ENCODE data around the gene EGFL6.

Gene EGFL6, protein sequence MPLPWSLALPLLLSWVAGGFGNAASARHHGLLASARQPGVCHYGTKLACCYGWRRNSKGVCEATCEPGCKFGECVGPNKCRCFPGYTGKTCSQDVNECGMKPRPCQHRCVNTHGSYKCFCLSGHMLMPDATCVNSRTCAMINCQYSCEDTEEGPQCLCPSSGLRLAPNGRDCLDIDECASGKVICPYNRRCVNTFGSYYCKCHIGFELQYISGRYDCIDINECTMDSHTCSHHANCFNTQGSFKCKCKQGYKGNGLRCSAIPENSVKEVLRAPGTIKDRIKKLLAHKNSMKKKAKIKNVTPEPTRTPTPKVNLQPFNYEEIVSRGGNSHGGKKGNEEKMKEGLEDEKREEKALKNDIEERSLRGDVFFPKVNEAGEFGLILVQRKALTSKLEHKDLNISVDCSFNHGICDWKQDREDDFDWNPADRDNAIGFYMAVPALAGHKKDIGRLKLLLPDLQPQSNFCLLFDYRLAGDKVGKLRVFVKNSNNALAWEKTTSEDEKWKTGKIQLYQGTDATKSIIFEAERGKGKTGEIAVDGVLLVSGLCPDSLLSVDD

DNA sequence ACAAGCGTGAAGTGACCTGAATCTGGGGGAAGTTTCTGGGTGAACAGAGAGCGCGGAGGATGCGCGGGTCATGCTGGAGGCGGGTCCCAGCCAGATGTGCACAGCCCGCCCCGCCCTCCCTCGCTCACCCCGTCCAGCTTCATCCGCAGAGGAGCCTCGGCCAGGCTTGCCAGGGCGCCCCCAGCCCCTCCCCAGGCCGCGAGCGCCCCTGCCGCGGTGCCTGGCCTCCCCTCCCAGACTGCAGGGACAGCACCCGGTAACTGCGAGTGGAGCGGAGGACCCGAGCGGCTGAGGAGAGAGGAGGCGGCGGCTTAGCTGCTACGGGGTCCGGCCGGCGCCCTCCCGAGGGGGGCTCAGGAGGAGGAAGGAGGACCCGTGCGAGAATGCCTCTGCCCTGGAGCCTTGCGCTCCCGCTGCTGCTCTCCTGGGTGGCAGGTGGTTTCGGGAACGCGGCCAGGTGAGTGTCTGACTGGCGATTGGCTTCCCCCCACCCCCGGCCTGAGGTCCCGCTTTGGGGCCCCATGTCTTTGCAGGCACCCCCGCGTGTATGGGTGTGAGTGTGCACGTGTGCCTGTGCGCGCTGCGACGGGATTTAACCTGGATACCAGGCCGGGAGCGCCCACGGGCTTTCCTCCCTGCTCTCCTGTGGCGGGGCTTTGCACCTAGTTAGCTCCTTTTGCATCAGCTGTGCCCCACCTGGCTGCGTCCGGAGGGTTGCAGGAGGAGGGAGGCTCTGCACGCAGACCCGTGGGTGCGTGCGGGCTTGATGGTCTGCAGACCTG is at the start of gene EGFL6:
Gene EGFL6, plus strand, starts transcription at position 123 of the 782 bp plus-strand sequence. Its CDS starts 261 bp downstream, at position 384.
- DNase-seq = peak; percentile 8
- no peak for ATAC-seq

DNA sequence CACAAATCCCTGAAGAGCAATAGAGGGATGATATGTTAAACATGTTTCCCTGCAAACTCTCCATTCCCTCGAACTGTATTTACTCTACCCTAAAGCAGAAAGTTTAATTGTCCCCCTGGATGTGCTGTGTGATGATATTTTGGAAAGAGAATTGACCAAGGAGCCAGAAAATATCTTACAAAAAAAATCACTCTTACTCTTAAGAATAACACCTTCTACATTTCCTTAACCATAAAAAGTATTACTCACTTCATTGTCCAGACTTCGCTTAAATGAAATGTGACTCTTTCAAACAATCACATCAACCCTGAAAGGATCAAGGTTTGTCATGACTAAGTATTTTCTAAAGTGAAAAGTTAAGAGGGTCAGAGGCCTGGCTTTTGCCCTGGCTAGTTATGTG is 49.0 kb upstream of the EGFL6 start:
- ATAC-seq (no peak), DNase-seq (no peak)

DNA sequence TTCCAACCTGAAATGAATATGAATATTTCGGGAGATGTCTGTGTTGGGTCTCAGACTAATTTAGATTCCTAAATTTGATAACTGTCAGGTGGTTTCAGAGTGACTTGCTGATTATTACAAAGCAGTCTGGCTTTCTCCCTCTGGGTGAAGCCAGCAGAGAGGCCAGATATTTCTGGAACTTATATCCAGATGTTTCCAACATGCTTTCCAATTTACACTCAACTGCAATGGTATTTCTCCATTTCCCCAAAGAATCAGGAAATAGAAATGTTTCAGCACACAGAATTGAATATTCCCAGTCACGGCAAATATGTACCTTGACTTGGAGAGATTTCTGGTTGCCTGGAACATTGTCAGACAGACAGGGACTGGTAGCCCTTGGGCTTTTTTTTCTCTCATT is 48.5 kb upstream of the EGFL6 start:
- ATAC-seq (no peak), DNase-seq (no peak)

DNA sequence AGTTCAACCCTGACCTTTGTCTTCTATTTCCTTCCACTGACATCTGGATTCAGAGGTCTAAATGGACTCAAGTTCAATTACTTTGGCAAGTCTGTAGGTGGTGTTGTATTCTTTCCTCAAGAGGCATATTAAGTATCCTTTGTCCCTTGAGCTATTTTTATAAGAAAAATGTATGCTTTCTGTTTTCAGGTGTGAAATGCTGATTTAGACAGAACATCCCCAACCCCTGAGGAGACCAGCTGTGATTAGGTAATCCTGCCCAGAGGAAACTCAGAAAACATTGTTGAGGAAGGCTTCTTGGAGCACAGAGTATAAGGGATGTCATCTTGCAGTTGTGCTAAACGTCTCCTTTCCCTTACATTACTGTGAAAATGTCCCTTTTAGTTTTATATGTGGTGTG is 46.6 kb upstream of the EGFL6 start:
- ATAC-seq = no peak

DNA sequence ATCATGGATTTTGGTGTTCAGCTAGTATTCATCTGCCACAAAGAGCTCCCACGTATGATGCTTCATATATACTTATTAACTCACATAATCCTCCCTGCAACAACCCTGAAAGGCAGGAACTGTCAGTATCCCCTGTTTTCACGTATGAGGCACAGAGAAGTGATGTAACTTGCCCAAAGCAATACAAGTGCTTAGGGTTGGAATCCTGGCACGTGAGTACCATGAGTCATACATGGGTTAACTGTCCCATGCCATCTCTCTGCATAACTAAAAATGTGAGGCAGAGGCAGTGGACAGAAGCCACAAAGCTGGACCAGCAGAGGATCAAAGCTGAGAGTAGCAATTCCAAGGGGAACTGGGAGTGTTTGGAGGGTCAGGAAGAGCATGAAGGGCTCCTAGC is 35.7 kb upstream of the EGFL6 start:
- ATAC-seq (no peak), DNase-seq (no peak)

More for the DNA sequence above, 46.6 kb upstream of the EGFL6 start:
- no peak for DNase-seq

DNA sequence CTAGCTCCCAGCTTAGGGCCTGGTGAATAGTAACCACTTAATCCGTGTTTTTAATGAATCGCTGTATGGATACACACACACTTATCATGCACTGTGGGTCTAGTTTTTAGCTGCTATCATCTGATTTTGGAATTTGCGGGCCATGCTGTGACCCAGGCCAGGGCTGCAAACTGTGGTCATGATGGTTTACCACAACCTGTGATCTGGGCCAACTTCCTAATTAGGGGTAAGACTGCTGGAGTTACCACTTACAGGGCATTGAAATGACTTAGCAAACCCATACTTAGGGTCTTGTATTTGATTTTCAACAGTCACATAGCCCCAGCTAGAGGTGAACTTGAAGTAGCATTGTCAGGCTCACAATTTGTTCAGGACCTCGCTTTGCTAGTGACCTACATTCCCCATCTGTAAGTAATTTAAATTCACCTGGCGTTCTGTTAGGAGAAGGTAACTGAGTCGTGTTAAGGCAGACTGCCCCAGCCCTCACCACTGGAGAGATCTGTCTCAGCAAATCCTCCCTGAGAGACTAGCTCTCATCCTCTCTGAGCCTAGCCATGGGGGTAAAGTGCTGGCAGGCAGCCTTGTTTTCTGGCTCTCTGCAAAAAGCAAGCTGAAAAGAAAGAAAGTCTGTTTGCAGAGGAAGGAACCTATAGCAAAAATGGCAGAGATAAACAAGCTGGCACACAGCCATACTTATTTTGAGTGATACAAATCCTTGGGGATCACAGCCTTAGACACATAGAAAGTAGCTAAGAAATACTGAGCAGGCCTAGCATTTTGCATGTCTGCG is 33.8 kb upstream of the EGFL6 start:
- DNase-seq (no peak), ATAC-seq (no peak)

DNA sequence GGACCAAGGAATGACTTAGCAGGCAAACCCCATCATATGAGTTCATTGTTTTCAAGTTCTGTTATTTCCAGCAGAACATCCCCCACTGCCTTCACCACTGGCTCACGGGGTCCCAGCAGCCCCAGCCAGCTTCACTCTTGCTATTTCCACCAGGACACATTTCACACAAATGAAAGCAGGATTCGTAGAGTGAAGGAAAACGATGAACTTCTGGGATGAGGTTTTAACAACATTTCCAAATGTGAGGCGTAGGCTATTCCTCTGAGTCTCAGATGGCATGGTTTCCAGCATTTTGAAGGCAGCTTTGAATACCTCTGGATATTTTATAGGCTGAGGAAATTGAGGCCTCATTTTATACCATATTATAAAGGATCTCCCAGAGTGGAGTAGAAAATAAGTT is 32.9 kb upstream of the EGFL6 start:
- no peak for ATAC-seq
- DNase-seq = no peak

DNA sequence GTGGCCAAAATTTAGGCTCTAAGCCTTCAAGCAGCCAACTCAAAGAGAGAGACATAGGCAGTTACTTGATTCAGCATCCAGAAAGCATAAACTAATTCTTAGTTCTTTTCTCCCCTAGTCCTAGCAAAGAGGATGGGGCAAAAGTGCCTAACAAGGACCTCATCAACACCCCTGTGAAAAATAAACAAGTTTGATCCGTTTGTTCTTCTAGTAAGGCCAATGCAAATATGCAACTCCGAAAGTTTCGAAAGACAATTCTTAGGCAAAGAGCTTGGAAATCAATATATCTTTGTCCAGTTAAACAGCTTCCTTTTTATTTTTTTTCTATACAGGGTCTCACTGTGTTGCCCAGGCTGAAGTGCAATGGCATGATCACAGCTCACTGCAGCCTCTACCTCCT is 31.0 kb upstream of the EGFL6 start:
- DNase-seq = no peak
- ATAC-seq = no peak

DNA sequence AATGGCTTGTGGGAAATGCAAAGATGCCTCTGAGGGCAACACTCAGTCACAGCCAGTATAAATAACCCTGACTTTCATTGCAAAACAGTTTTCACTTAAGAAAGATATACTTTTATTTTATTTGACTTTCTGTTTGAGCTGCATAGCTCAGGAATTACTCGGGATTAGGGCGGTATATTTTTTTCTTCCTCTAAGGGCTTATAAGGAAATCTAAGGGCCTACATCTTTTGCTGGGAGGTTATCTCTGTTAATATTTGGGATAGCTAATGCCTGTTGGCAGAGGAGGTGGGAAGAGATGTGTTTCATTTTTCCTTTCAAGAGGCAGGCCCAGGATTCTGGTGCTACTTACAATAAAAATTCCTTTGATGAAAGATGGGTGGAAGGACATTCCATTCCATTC is 28.8 kb upstream of the EGFL6 start:
- DNase-seq = no peak
- no peak for ATAC-seq

DNA sequence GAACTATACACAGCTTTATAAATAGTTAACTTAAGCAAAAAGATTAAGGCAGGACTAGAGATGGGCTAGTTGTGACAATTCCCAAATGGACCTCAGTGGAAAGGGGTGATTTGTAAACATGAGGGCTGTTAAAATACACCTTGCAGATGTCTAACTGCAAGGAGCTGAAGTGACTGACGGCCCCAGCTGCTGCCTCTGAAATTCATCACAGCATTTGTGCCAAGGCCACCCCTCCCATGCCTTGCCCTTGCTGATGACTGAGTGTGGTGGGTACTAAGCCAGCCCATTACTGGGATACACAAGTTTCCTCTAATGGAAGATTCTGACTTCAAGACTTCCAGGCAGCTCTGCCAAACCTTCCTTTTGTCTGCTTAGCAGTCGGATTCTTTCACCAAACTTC is 23.7 kb upstream of the EGFL6 start:
- ATAC-seq = no peak

DNA sequence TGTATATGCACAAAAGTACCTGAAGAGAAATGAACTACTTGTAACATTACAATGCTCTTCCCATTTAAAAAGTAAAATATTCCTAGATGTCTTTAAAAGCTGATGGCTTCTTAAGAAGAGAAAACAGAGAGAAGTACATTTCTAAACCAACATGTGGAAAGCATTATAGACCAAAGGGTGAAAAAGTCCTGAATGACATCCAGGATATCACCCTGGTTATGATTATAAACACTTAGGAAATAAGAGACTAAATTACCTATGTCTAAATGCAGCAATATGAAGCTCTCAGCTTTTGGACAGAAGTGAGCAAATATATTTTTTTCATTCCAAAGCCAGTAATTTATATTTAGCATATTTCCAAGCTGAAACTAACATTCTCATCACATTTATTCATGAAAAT is 21.7 kb upstream of the EGFL6 start:
- DNase-seq = no peak
- ATAC-seq = no peak

More for the DNA sequence above, 23.7 kb upstream of the EGFL6 start:
- no peak for DNase-seq

DNA sequence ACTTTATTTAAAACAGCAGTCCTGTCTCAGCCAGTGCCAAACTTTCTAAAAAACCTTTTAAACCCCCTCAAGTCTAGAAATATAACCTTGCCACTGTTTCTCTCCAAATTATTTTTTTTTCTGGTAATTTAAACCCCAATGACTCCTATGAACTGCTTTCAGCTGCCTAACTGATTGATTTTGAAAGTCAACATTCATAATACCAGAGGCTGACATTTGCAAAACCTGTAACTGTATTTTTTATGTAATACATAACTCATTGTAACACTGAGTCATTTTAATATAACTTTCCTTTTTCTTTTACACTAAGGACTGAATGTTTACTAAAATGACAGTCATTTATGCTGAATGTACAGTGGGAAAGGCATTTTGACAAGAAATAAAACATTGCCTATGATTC is 19.1 kb upstream of the EGFL6 start:
- no peak for DNase-seq

DNA sequence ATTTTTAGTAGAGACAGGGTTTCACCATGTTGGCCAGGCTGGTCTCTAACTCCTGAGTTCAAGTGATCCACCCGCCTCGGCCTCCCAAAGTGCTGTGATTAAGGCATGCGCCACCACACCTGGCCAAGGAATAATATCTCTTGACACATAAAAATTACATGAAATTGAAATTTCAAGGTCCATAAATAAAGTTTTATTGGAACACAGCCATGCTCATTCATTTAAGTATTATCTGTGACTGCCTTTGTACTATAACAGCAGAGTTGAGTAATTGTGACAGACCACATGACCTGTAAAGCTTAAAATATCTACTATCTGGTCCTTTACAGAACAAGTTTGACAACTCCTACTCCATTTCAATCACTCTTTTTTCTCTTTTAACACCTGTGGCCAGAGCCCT is 17.8 kb upstream of the EGFL6 start:
- DNase-seq = no peak
- no peak for ATAC-seq

More for the DNA sequence above, 19.1 kb upstream of the EGFL6 start:
- ATAC-seq = no peak

DNA sequence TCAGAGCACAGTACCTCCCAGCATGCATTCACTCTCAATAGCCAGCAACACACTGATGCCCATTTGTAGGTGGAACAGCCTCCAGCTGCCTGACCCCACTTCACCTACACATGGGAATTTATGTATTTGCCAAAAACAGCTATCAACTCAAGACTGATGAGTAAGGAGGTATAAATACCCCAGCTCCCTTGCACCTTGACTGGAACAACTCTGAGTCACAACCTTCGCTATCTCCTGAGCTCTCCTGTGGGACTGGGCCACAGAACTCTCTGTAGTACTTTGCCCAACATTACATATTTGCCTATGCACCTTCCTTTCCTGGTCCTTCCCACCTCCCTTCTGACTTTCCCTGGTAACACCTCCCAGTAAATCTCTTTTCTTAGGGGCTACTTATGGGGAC is 16.5 kb upstream of the EGFL6 start:
- no peak for ATAC-seq
- no peak for DNase-seq

DNA sequence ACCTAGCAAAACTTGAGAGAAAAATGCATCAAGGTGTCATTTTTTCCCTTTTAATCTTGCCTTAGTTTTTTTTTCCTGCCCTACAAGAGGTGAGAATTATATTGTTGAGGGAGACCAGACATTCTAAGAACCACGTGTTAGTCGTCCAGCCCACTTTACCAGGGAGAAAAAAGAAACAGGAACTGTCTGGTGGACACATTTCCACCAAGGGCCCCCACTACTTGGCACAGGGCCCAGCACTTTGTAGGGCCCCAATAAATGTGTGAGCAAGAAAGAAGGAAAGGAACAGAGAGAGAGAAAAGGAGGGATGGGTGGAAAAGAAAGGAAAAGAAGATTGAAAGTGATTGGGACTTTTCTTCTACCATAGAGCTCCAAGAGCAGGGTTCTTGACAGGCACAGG is 3.9 kb upstream of the EGFL6 start:
- DNase-seq (no peak), ATAC-seq (no peak)

DNA sequence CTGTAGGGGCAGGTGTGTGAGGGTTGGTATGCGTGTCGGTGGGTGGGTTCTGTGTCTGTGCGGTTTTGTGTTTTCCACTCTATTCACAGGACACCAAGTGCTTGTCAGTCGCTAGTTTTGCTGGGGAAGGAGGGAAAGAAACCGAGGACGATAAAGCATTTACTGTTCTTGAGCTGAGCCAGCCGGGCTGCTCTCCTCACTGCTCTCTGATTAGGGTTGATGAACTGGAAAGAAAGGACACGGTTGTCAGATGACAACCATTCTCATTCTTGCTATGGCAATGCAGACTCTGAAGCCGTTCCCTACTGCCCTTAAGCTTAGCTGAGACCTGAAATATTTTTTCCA is 832 bp downstream of the EGFL6 start:
- ATAC-seq = no peak
- DNase-seq = no peak

DNA sequence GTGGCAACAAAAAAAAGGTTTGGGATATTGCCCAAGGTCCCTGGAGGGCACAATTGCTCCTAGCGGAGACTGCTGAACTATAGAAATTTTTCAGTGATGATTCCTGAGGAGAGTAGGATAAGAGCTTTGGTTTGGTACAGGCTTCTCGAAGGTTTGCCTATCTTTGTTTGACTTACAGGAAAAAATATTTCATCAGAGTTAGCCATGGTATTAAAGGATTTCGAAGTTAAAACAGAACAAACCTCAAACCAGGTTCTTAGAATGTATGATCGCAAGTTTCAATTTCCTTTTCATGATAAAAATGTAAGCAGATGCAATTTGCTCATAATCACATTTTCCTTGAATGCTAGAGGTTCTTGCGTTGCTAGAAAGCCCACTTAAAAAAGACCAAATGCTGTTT is 1.7 kb downstream of the EGFL6 start:
- no peak for DNase-seq
- ATAC-seq = no peak

DNA sequence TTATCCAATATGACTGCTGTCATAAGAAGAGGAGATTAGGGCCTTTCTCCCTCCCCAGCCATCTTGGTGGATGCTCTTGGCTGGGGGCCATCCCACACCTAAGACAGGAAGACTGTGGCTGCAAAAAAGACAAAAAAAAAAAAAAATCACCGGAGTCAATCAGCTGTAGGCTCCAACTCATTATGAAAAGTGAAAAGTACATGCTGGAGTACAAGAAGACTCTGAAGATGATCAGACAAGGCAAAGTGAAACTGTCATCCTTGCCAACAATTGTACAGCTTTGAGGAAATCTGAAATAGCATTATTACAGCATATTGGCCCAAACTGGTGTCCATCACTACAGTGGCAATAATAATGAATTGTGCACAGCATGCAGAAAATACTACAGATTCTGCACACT is 5.2 kb downstream of the EGFL6 start:
- DNase-seq (no peak), ATAC-seq (no peak)

DNA sequence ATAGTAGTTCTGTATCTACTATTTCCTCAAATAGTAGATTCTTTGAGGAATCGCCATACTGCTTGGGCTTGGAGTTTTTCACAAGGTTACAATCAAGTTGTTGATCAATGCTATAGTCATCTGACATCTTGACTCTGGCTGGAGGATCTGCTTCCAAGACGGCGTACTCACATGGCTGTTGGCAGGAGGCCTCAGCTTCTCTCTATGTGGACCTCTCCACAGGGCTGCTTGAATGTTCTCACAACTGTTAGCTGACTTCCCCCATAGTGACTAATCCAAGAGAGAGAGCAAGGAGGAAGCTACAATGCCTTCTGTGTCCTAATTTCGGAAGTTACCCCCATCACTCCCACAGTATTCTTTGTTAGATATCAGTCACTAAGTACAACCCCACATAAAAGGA is 10.3 kb downstream of the EGFL6 start:
- DNase-seq (no peak), ATAC-seq (no peak)

DNA sequence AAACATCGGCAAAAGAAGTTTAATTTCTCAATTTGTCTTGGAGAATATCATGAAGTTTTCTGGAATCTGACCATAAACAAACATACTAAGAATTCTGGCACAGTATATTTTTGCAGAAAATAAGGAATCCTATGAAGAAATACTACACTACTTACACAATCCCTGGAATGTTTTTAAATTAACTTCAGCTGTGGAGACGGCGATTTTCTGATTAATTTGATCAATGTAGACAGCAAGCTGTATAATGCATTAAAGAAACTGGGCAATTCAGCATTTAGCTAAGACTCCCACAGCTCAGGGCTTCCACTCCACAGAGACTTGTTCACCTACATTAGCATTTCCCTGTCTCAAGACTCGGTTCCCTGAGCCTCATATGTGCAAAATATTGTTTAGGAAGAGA is 12.2 kb downstream of the EGFL6 start:
- DNase-seq = no peak
- ATAC-seq = no peak

DNA sequence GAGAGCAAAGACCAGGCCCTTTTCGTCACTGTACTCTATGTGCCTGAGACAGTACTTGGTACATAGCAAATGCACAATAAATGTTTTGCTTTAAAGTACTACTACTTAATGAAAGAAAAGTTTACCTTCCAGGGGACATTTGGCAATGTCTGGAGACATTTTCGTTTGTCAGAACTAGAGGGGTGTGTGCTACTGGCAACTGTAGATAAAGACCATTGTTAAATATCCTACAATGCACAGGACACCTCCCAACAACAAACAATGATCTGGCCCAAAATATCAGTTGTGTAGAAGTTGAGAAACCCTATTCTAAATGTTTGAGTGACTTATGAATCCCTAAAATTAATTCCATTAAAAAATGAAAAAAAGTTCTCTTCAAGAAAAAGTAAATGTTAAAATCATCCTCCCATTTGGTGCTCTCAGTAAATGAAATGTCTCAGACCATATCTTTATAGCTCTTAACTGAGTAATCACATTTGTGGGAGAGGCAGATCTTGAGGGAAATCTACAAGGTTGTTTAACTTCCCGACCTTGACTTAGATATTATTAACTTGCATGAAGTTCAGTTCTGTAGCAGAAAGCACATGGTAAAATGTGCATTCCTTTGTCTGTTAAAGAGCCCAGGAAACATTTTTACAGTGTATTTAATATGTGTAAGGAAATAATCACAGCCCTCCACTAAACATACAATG is 18.5 kb downstream of the EGFL6 start:
- DNase-seq (no peak), ATAC-seq (no peak)

DNA sequence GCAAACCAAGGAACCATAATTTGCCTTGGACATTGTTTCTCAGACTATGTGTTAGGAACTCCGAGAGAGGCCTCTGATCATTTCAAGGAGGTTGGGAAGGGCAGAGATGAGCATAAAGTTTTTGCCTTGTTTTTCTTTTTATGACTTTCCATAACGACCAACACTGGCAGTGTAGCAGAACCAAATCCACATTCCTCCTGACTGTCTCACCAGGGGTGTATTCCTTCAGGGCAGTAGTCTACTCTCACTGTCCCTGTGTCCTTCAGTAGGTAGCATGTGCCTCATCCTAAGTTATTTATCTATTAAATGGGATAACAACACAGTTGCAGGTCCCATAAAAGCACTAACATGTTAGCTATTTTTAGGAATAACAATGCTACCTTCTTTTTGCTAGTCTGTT is 20.8 kb downstream of the EGFL6 start:
- ATAC-seq = no peak
- no peak for DNase-seq

Data from stimulated activated naive CD8-positive, alpha-beta T cell treated with anti-CD3 and anti-CD28 coated beads, Interleukin-15, Interleukin-2, amounts not matched to agents 100 U/mL and 50 U/mL, for 24 hours (primary cell).